ENCODE measurements around the gene GJD2.

The GJD2 gene

GRCh38 chr15:34786206-34786605 is 31.4 kb upstream of the GJD2 start:
- no peak overlapping the region for H3K4me3 ChIP-seq (ENCODE audit: insufficient read length, low read depth)
- H3K9ac ChIP-seq (ENCODE audit: insufficient read length, low read depth), result no peak overlapping the region
- H3K27me3 ChIP-seq (ENCODE audit: insufficient read depth, insufficient read length), result no peaks in the 10 kb centered on the region
- H3K36me3 ChIP-seq (ENCODE audit: insufficient read depth, insufficient read length, low read length), result peaks cover 9% of the 10 kb centered on the region
- H3K9me3 ChIP-seq (ENCODE audit: insufficient read depth, low read length), result no peaks in the 10 kb centered on the region
- H3K4me1 ChIP-seq (ENCODE audit: insufficient read depth, insufficient read length), result no peaks in the 10 kb centered on the region
- no peak for TF ChIP-seq SUZ12 (IDR thresholded peaks at IDR 0.05; ENCODE audit: extremely low read depth, insufficient read depth, insufficient read length)
- DNase-seq (ENCODE audit: low read depth, low spot score), result no peak

GRCh38 chr15:34783991-34784390 is 29.2 kb upstream of the GJD2 start:
- Histone ChIP-seq H3K9ac (ENCODE audit: insufficient read length, low read depth) (no peak overlapping the region), H3K9me3 (ENCODE audit: insufficient read depth, low read length) (peaks cover 6% of the 10 kb centered on the region; the same call in 1 of the 2 replicates), H3K27me3 (ENCODE audit: insufficient read depth, insufficient read length) (no peaks in the 10 kb centered on the region), H3K4me1 (ENCODE audit: insufficient read depth, insufficient read length) (no peaks in the 10 kb centered on the region), H3K4me3 (ENCODE audit: insufficient read length, low read depth) (no peak overlapping the region), H3K36me3 (ENCODE audit: insufficient read depth, insufficient read length, low read length) (no peaks in the 10 kb centered on the region)
- TF ChIP-seq SUZ12 (IDR thresholded peaks at IDR 0.05; ENCODE audit: extremely low read depth, insufficient read depth, insufficient read length) (no peak), YY1 (IDR thresholded peaks at IDR 0.05; ENCODE audit: insufficient read depth, insufficient read length) (no peak), ZNF274 (IDR thresholded peaks at IDR 0.05; ENCODE audit: low read depth, low read length) (no peak)
- no peak for DNase-seq (ENCODE audit: low read depth, low spot score)

- Histone ChIP-seq H3K4me1 (ENCODE audit: insufficient read depth, insufficient read length) (no peaks in the 10 kb centered on the region), H3K36me3 (ENCODE audit: insufficient read depth, insufficient read length, low read length) (no peaks in the 10 kb centered on the region), H3K27me3 (ENCODE audit: insufficient read depth, insufficient read length) (no peaks in the 10 kb centered on the region), H3K4me3 (ENCODE audit: insufficient read length, low read depth) (no peak overlapping the region), H3K9me3 (ENCODE audit: insufficient read depth, low read length) (peaks cover 6% of the 10 kb centered on the region; the same call in 1 of the 2 replicates), H3K9ac (ENCODE audit: insufficient read length, low read depth) (no peak overlapping the region)
- no peak for DNase-seq (ENCODE audit: low read depth, low spot score)
- TF ChIP-seq SUZ12 (IDR thresholded peaks at IDR 0.05; ENCODE audit: extremely low read depth, insufficient read depth, insufficient read length) (no peak), YY1 (IDR thresholded peaks at IDR 0.05; ENCODE audit: insufficient read depth, insufficient read length) (no peak), ZNF274 (IDR thresholded peaks at IDR 0.05; ENCODE audit: low read depth, low read length) (no peak)
Observed at GRCh38 chr15:34783431-34783830, 28.6 kb upstream of the GJD2 start.

- Histone ChIP-seq H3K9ac (ENCODE audit: insufficient read length, low read depth) (no peak overlapping the region), H3K36me3 (ENCODE audit: insufficient read depth, insufficient read length, low read length) (no peaks in the 10 kb centered on the region), H3K4me1 (ENCODE audit: insufficient read depth, insufficient read length) (no peaks in the 10 kb centered on the region), H3K9me3 (ENCODE audit: insufficient read depth, low read length) (peaks cover 6% of the 10 kb centered on the region; the same call in 1 of the 2 replicates), H3K4me3 (ENCODE audit: insufficient read length, low read depth) (no peak overlapping the region), H3K27me3 (ENCODE audit: insufficient read depth, insufficient read length) (no peaks in the 10 kb centered on the region)
- no peak for TF ChIP-seq ZNF274 (IDR thresholded peaks at IDR 0.05; ENCODE audit: low read depth, low read length)
- no peak for TF ChIP-seq YY1 (IDR thresholded peaks at IDR 0.05; ENCODE audit: insufficient read depth, insufficient read length)
- TF ChIP-seq SUZ12 (IDR thresholded peaks at IDR 0.05; ENCODE audit: extremely low read depth, insufficient read depth, insufficient read length), result no peak
- no peak for DNase-seq (ENCODE audit: low read depth, low spot score)
Observed at GRCh38 chr15:34782901-34783300, 28.1 kb upstream of the GJD2 start.

- H3K4me3 ChIP-seq (ENCODE audit: insufficient read length, low read depth), result no peak overlapping the region
- TF ChIP-seq YY1 (IDR thresholded peaks at IDR 0.05; ENCODE audit: insufficient read depth, insufficient read length) (no peak), SUZ12 (IDR thresholded peaks at IDR 0.05; ENCODE audit: extremely low read depth, insufficient read depth, insufficient read length) (no peak), ZNF274 (IDR thresholded peaks at IDR 0.05; ENCODE audit: low read depth, low read length) (no peak)
- no peak overlapping the region for H3K9ac ChIP-seq (ENCODE audit: insufficient read length, low read depth)
- H3K4me1 ChIP-seq (ENCODE audit: insufficient read depth, insufficient read length), result no peaks in the 10 kb centered on the region
- H3K36me3 ChIP-seq (ENCODE audit: insufficient read depth, insufficient read length, low read length), result no peaks in the 10 kb centered on the region
- peaks cover 6% of the 10 kb centered on the region; the same call in 1 of the 2 replicates for H3K9me3 ChIP-seq (ENCODE audit: insufficient read depth, low read length)
- H3K27me3 ChIP-seq (ENCODE audit: insufficient read depth, insufficient read length), result no peaks in the 10 kb centered on the region
- DNase-seq (ENCODE audit: low read depth, low spot score), result no peak
Observed at GRCh38 chr15:34780725-34781124, 25.9 kb upstream of the GJD2 start.

- H3K9ac ChIP-seq (ENCODE audit: insufficient read length, low read depth), result no peak overlapping the region
- no peaks in the 10 kb centered on the region for H3K27me3 ChIP-seq (ENCODE audit: insufficient read depth, insufficient read length)
- DNase-seq (ENCODE audit: low read depth, low spot score), result no peak
- no peak overlapping the region for H3K4me3 ChIP-seq (ENCODE audit: insufficient read length, low read depth)
- peaks cover 6% of the 10 kb centered on the region; the same call in 1 of the 2 replicates for H3K9me3 ChIP-seq (ENCODE audit: insufficient read depth, low read length)
- H3K36me3 ChIP-seq (ENCODE audit: insufficient read depth, insufficient read length, low read length), result no peaks in the 10 kb centered on the region
- TF ChIP-seq SUZ12 (IDR thresholded peaks at IDR 0.05; ENCODE audit: extremely low read depth, insufficient read depth, insufficient read length), result no peak
- TF ChIP-seq ZNF274 (IDR thresholded peaks at IDR 0.05; ENCODE audit: low read depth, low read length), result no peak
- no peak for TF ChIP-seq YY1 (IDR thresholded peaks at IDR 0.05; ENCODE audit: insufficient read depth, insufficient read length)
- no peaks in the 10 kb centered on the region for H3K4me1 ChIP-seq (ENCODE audit: insufficient read depth, insufficient read length)
Observed at GRCh38 chr15:34776606-34777105, 21.9 kb upstream of the GJD2 start.

GRCh38 chr15:34773917-34774316 is 19.1 kb upstream of the GJD2 start:
- Histone ChIP-seq H3K4me3 (ENCODE audit: insufficient read length, low read depth) (no peak overlapping the region), H3K9ac (ENCODE audit: insufficient read length, low read depth) (no peak overlapping the region), H3K9me3 (ENCODE audit: insufficient read depth, low read length) (no peaks in the 10 kb centered on the region), H3K27me3 (ENCODE audit: insufficient read depth, insufficient read length) (no peaks in the 10 kb centered on the region), H3K4me1 (ENCODE audit: insufficient read depth, insufficient read length) (peaks cover 3% of the 10 kb centered on the region), H3K36me3 (ENCODE audit: insufficient read depth, insufficient read length, low read length) (no peaks in the 10 kb centered on the region)
- TF ChIP-seq YY1 (IDR thresholded peaks at IDR 0.05; ENCODE audit: insufficient read depth, insufficient read length) (no peak), SUZ12 (IDR thresholded peaks at IDR 0.05; ENCODE audit: extremely low read depth, insufficient read depth, insufficient read length) (no peak), ZNF274 (IDR thresholded peaks at IDR 0.05; ENCODE audit: low read depth, low read length) (no peak)
- no peak for DNase-seq (ENCODE audit: low read depth, low spot score)

Measured in NT2/D1 (cell line).